ENCODE results near the gene MESP1.

GRCh38 chr15:89745768-89746167 lies 5.3 kb downstream of the MESP1 start:
- TF ChIP-seq CTCF (conservative IDR thresholded peaks at IDR 0.05; ENCODE audit: low read depth, low read length) (no peak), EZH2 (IDR thresholded peaks at IDR 0.05; ENCODE audit: low read length, unreplicated experiment) (no peak)

Data from PC-3 (cell line).